ENCODE measurements around the gene DPP6. TPM values are rescaled to one million over a fixed set of nuclear protein-coding genes. Genes with fewer than 3 reads are reported as not detected.

DPP6 gene
- total and polyA plus RNA-seq, 9 donors = 0.22 to 3.9 (median 1.3) TPM; not detected in 1

DNA sequence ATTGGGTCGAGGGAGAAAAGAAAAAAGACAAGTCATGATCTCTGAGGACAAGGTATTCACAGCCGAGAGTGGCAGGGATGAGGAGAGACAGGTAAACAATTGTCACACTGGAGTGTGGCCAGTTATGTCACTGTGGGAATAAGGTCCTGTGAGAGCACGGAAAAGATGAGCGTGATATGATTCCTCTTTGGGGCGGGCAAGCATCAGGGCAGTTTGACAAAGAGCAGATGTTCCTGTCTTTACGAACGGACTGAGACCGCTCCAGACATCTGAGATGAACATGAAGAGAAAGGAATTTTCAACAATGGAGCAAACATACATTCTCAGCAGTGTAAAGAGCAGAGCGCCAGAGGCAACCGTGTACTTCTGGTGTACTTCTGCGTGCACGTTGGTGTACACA lies 278.1 kb downstream of the DPP6 start:
- H3K27ac ChIP-seq = no peak overlapping the region
- H3K4me3 ChIP-seq = no peak overlapping the region
- intact Hi-C loops (cut with DNase I) = no loop called here
- no peaks in the 10 kb centered on the region for H3K9me3 ChIP-seq
- H3K36me3 ChIP-seq = no peaks in the 10 kb centered on the region
- no peaks in the 10 kb centered on the region for H3K4me1 ChIP-seq (ENCODE audit: insufficient read depth)
- DNase-seq = no peak
- WGBS, 3 donors = 65 to 71% (median 70%) methylated on average over 12 of the region's 12 CpGs
- H3K27me3 ChIP-seq = no peaks in the 10 kb centered on the region
- TF ChIP-seq POLR2A (IDR thresholded peaks at IDR 0.05) = no peak
- TF ChIP-seq, protein P1, sequence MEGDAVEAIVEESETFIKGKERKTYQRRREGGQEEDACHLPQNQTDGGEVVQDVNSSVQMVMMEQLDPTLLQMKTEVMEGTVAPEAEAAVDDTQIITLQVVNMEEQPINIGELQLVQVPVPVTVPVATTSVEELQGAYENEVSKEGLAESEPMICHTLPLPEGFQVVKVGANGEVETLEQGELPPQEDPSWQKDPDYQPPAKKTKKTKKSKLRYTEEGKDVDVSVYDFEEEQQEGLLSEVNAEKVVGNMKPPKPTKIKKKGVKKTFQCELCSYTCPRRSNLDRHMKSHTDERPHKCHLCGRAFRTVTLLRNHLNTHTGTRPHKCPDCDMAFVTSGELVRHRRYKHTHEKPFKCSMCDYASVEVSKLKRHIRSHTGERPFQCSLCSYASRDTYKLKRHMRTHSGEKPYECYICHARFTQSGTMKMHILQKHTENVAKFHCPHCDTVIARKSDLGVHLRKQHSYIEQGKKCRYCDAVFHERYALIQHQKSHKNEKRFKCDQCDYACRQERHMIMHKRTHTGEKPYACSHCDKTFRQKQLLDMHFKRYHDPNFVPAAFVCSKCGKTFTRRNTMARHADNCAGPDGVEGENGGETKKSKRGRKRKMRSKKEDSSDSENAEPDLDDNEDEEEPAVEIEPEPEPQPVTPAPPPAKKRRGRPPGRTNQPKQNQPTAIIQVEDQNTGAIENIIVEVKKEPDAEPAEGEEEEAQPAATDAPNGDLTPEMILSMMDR (IDR thresholded peaks at IDR 0.05) = no peak
- no peak for TF ChIP-seq EP300 (IDR thresholded peaks at IDR 0.05)

DNA sequence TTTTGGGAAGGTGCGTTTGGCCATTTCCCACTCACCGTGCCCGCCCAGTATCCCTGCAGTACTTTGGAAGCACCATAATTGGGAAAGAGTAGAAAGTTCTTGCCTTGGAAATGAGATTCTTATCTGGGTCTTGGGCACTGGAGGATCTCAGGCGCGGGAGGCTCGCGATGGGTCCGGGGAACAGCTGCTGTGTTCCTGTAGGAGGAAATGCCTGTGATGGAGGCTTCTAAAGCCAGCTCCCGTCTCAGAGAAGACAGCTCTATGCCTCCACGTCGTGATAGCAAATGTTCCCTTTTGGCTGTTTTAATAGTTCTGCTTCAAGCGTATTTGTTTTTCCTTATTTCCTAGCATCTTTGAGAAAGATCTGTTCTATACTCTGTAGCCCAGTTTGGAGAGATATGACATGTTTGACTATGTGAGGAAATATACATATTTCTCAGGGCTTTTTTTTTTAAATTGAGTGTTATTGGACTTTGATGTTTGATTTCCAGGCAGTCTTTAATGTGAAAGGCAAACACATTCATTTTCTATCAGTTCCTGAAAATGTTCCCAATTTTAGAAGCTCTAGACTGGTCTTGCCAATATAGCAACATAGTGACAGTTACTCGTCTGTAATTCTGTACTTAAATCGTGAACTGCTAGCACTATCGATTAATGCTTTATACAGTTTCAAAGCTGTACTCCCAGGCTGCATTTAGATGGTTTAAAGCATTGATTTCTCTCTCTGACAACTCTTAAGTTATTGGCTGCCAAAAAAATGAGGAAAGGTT lies 280.8 kb downstream of the DPP6 start:
- no peak for DNase-seq
- 73 to 77% (median 77%) methylated on average over 15 of the region's 15 CpGs for WGBS, 3 donors
- Histone ChIP-seq H3K27me3 (no peaks in the 10 kb centered on the region), H3K4me3 (no peak overlapping the region), H3K9me3 (no peaks in the 10 kb centered on the region), H3K4me1 (ENCODE audit: insufficient read depth) (no peaks in the 10 kb centered on the region), H3K27ac (no peak overlapping the region), H3K36me3 (no peaks in the 10 kb centered on the region)
- intact Hi-C loops (cut with DNase I) = no loop called here
- TF ChIP-seq EP300 (IDR thresholded peaks at IDR 0.05) (no peak), POLR2A (IDR thresholded peaks at IDR 0.05) (no peak)
- TF ChIP-seq, protein P1 (IDR thresholded peaks at IDR 0.05) = no peak

DNA sequence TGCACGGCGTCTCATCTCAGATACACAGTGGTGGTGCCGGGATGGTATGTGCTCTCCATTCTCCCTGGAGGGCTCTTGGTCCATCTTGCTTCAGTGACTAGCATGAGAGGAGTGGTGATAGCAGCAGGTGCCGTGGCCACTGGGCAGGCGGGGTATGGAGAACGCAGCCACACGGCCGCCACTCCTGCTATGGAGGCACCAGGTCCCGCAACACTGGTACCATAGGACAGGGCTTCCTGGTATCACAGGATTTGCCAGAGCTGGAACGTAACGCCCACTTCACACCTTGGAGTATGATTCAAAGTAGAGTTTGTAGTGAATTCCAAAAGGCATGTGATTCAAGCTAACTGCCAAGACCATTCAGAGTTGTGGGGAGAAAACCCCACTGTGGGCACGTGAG lies 284.1 kb downstream of the DPP6 start:
- no peaks in the 10 kb centered on the region for H3K4me1 ChIP-seq (ENCODE audit: insufficient read depth)
- WGBS, 3 donors = 88 to 94% (median 92%) methylated on average over 12 of the region's 12 CpGs
- no peaks in the 10 kb centered on the region for H3K27me3 ChIP-seq
- H3K27ac ChIP-seq = no peak overlapping the region
- no peaks in the 10 kb centered on the region for H3K36me3 ChIP-seq
- TF ChIP-seq EP300 (IDR thresholded peaks at IDR 0.05) (no peak), POLR2A (IDR thresholded peaks at IDR 0.05) (no peak)
- TF ChIP-seq, protein P1 (IDR thresholded peaks at IDR 0.05) = no peak
- no peak overlapping the region for H3K4me3 ChIP-seq
- intact Hi-C loops (cut with DNase I) = no loop called here
- DNase-seq = no peak
- no peaks in the 10 kb centered on the region for H3K9me3 ChIP-seq

DNA sequence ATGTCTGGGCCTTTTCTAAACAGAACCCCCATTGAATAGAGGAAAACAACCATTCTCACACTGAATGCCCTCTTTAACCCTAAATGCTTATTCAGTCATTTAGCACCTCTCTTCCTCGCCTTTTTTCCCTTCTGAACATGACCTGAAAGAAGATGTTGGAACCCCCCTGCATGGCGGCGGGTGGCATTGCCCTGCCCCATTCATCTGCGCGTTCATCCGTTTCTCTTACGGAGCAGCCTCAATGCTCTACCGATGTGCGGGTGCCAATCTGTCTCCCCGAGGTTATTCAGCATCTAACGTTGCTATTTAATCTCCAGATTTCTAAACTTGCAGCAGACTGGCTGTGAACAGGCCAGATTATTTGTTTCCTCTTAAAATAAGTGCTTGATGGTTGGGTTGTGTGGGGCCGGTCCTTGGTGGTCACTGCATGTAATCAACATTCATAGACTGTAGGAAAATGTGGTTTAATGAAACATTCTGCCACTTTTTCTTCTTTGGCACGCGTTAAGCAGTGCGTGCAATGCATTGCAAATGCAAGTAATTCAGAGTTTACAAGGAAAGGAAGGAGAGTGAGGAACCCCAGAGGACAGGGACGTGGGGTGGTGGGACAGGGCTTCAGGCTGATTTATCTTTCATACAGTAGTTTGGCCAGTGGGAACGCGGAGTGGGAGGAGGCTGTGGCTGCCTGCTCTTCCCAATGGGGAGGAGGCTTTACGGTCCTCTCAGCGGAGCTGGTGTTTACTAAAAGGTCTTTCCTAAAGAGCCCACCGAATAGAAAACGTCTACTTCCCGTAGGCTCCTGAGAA lies 286.7 kb downstream of the DPP6 start:
- H3K27ac ChIP-seq = no peak overlapping the region
- intact Hi-C loops (cut with DNase I) = no loop called here

More for the DNA sequence above, 286.7 kb downstream of the DPP6 start:
- no peaks in the 10 kb centered on the region for H3K27me3 ChIP-seq
- no peaks in the 10 kb centered on the region for H3K4me1 ChIP-seq (ENCODE audit: insufficient read depth)
- no peak for DNase-seq
- no peak overlapping the region for H3K4me3 ChIP-seq
- 60 to 70% (median 65%) methylated on average over 23 of the region's 23 CpGs for WGBS, 3 donors
- H3K36me3 ChIP-seq = no peaks in the 10 kb centered on the region
- TF ChIP-seq EP300 (IDR thresholded peaks at IDR 0.05) (no peak), POLR2A (IDR thresholded peaks at IDR 0.05) (no peak)
- TF ChIP-seq, protein P1 (IDR thresholded peaks at IDR 0.05) = no peak
- no peaks in the 10 kb centered on the region for H3K9me3 ChIP-seq

Data from ovary (tissue), 9 donors.